Panc1 (cell line): ENCODE measurements around the gene PSMD12. TPM values are rescaled to one million over a fixed set of nuclear protein-coding genes. Genes with fewer than 3 reads are reported as not detected.
"Not testable (repeated sequence)": the region's sequence is repeated elsewhere in the genome, so short reads cannot be mapped to it uniquely, and the experiment has no call there.

Source experiments
- ATAC-seq: fragments of 200-7000 bp; cut with Tn5 transposase; 2 replicates; pipeline ENCODE4 v1.9.1; 2020; ENCODE audit warnings: mild to moderate bottlenecking, moderate library complexity
- BruUV-seq: library from RNA; stranded (reverse); fragments of 400-500 nt; replicated peaks from 2 replicates; lab custom pipeline; 2021; lab: Mats Ljungman, UMichigan
- CTCF ChIA-PET: fragments of 300-600 bp; sonication (Branson Sonifier 250); formaldehyde crosslinking; loops from one replicate; lab custom pipeline; 2022; ENCODE audit warnings: antibody characterized with exemption; lab: Charles Lee
- POLR2A ChIA-PET: fragments of 300-600 bp; sonication (Branson Sonifier 250); formaldehyde crosslinking; loops from one replicate; lab custom pipeline; 2022; ENCODE audit warnings: antibody characterized with exemption; lab: Charles Lee
- DNase-seq: peaks from one replicate; pipeline ENCODE4 v3.0.0-alpha.2; 2010; ENCODE audit warnings: low read depth, low spot score
- H3K27ac ChIP-seq: 2 replicates; pipeline ENCODE4 v1.5.1; 2011; ENCODE audit warnings: mild to moderate bottlenecking, low read length, inconsistent platforms
- H3K27me3 ChIP-seq: fragments of 200-500 bp; sonication (Bioruptor generic); 2 replicates; pipeline ENCODE4 v1.6.0; 2014; ENCODE audit warnings: low read length, inconsistent platforms; ENCODE audit not compliant: control insufficient read depth, insufficient read depth
- H3K36me3 ChIP-seq: fragments of 200-500 bp; sonication (Bioruptor generic); 2 replicates; pipeline ENCODE4 v1.5.1; 2014; ENCODE audit warnings: inconsistent platforms, mild to moderate bottlenecking, low read length, moderate library complexity; ENCODE audit not compliant: control insufficient read depth, insufficient read depth
- H3K4me1 ChIP-seq: 2 replicates; pipeline ENCODE4 v1.5.1; 2011; ENCODE audit warnings: inconsistent platforms, mild to moderate bottlenecking, low read length, moderate library complexity; ENCODE audit not compliant: control insufficient read depth, insufficient read depth
- H3K4me3 ChIP-seq, 2 experiments: 2 replicates each; pipeline ENCODE4 v1.5.1; 2011 to 2012; ENCODE audit warnings: low read depth in 2 of 2, low read length in 2 of 2, mild to moderate bottlenecking in 2 of 2, inconsistent platforms in 1 of 2, moderate library complexity in 1 of 2
- H3K9me3 ChIP-seq: fragments of 200-500 bp; sonication (Bioruptor generic); 2 replicates; pipeline ENCODE4 v1.5.1; 2014; ENCODE audit warnings: low read depth, mild to moderate bottlenecking, inconsistent platforms, low read length, moderate library complexity; ENCODE audit not compliant: control insufficient read depth, insufficient read depth
- POLR2AphosphoS5 ChIP-seq: IDR thresholded peaks from 2 replicates; pipeline ENCODE4 v1.6.1; 2012; ENCODE audit warnings: mild to moderate bottlenecking, low read depth, low read length, moderate library complexity
- SIN3A ChIP-seq: IDR thresholded peaks from 2 replicates; pipeline ENCODE4 v1.6.1; 2012; ENCODE audit warnings: low read depth, mild to moderate bottlenecking, low read length, moderate library complexity, borderline replicate concordance; ENCODE audit not compliant: insufficient read depth
- TCF7L2 ChIP-seq: IDR thresholded peaks from 2 replicates; pipeline ENCODE4 v1.6.1; 2011; ENCODE audit warnings: mild to moderate bottlenecking, low read depth, low read length, inconsistent platforms
- in situ Hi-C: cut with HindIII; loops from 2 replicates; pipeline ENCODE4 v1.10.0; 2016; ENCODE audit warnings: low sequenced_read_pairs, low pct_unique_long_range_greater_than_20kb
- intact Hi-C: fragments of 100-400 bp; cut with micrococcal nuclease; formaldehyde crosslinking; loops from one replicate; pipeline ENCODE4 v1.10.0; 2022; ENCODE audit not compliant: unreplicated experiment
- total RNA-seq: library from RNA; stranded (reverse); gene quantifications from one replicate; pipeline ENCODE4 v1.2.1, GENCODE V29; 2021; ENCODE audit not compliant: unreplicated experiment
- TF ChIP-seq, protein P1 (sequence below): fragments of 450-650 bp; IDR thresholded peaks from 2 replicates; pipeline ENCODE4 v1.5.1; 2017; ENCODE audit warnings: mild to moderate bottlenecking
- TF ChIP-seq, protein P2 (sequence below), 2 experiments: IDR thresholded peaks; 2 replicates each; pipeline ENCODE4 v1.6.1; 2011 to 2012; ENCODE audit warnings: low read depth in 2 of 2, control low read depth in 1 of 2, low read length in 1 of 2, mild to moderate bottlenecking in 1 of 2, moderate library complexity in 1 of 2; ENCODE audit not compliant: insufficient read depth in 1 of 2

PSMD12 gene
- total RNA-seq, 1 experiment from 2014 or later, result 50.2 TPM

DNA sequence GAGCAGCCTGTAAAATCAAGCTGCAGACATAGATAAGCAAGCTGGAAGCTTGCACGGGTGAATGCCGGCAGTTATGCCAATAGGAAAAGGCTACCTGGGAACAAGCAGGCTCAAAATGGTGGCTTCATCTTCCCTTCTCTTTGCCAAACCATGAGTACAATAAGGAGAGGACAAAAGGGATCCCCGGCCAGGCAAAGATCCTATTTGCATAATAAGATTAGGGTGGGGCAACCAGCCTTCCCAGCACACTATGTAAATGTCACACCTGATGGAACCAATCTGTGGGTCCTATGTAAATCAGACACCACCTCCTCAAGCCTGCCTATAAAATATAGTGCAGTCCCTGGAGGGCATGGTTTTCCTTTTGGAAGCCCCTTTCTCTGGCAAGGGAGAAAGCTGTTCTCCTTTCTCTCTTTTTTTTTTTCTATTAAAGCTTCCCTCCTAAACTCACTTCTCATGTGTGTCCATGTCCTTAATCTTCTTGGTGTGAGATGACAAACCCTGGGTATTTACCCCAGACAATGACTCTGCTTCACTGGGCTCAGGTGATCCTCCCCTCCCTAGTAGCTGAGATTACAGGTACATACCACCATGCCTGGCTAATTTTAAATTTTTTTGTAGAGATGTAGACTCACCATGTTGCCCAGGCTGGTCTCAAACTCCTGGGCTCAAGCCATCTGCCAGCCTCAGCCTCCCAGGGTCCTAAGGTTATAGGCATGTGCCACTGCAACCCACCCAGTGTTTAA lies 44.2 kb downstream of the PSMD12 start:
- BruUV-seq, result no TSS peak
- CTCF ChIA-PET, result no interaction called here
- POLR2A ChIA-PET, result no interaction called here
- Histone ChIP-seq H3K9me3 (no peaks in the 10 kb centered on the region), H3K27me3 (no peaks in the 10 kb centered on the region), H3K4me3 (no peak overlapping the region), H3K36me3 (no peaks in the 10 kb centered on the region), H3K4me1 (no peaks in the 10 kb centered on the region), H3K27ac (no peak overlapping the region)
- intact Hi-C loops (no loop called here), in situ Hi-C loops (no loop called here)
- TF ChIP-seq POLR2AphosphoS5 (no peak), TCF7L2 (no peak), SIN3A (no peak)
- TF ChIP-seq, protein P1, sequence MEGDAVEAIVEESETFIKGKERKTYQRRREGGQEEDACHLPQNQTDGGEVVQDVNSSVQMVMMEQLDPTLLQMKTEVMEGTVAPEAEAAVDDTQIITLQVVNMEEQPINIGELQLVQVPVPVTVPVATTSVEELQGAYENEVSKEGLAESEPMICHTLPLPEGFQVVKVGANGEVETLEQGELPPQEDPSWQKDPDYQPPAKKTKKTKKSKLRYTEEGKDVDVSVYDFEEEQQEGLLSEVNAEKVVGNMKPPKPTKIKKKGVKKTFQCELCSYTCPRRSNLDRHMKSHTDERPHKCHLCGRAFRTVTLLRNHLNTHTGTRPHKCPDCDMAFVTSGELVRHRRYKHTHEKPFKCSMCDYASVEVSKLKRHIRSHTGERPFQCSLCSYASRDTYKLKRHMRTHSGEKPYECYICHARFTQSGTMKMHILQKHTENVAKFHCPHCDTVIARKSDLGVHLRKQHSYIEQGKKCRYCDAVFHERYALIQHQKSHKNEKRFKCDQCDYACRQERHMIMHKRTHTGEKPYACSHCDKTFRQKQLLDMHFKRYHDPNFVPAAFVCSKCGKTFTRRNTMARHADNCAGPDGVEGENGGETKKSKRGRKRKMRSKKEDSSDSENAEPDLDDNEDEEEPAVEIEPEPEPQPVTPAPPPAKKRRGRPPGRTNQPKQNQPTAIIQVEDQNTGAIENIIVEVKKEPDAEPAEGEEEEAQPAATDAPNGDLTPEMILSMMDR, result no peak
- TF ChIP-seq, protein P2, sequence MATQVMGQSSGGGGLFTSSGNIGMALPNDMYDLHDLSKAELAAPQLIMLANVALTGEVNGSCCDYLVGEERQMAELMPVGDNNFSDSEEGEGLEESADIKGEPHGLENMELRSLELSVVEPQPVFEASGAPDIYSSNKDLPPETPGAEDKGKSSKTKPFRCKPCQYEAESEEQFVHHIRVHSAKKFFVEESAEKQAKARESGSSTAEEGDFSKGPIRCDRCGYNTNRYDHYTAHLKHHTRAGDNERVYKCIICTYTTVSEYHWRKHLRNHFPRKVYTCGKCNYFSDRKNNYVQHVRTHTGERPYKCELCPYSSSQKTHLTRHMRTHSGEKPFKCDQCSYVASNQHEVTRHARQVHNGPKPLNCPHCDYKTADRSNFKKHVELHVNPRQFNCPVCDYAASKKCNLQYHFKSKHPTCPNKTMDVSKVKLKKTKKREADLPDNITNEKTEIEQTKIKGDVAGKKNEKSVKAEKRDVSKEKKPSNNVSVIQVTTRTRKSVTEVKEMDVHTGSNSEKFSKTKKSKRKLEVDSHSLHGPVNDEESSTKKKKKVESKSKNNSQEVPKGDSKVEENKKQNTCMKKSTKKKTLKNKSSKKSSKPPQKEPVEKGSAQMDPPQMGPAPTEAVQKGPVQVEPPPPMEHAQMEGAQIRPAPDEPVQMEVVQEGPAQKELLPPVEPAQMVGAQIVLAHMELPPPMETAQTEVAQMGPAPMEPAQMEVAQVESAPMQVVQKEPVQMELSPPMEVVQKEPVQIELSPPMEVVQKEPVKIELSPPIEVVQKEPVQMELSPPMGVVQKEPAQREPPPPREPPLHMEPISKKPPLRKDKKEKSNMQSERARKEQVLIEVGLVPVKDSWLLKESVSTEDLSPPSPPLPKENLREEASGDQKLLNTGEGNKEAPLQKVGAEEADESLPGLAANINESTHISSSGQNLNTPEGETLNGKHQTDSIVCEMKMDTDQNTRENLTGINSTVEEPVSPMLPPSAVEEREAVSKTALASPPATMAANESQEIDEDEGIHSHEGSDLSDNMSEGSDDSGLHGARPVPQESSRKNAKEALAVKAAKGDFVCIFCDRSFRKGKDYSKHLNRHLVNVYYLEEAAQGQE (IDR thresholded peaks at IDR 0.05; ENCODE audit: insufficient read depth in 1 of 2, low read depth in 2 of 2, low read length in 1 of 2), result no peak
- DNase-seq (no peak), ATAC-seq (no peak)

DNA sequence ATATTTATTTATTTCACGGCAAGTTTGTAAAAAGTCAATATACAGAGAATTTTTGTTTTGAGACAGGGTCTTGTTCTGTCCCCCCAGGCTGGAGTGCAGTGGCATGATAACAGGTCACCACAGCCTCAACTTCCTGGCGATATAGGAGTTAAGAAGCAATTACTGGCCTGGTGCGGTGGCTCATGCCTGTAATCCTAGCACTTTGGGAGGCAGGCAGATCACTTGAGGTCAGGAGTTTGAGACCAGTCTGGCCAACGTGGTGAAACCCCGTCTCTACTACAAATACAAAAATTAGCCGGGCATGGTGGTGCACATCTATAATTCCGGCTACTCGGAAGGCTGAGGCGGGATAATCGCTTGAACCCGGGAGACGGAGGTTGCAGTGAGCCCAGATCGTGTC lies 44.9 kb downstream of the PSMD12 start:
- H3K36me3 ChIP-seq, H3K27ac ChIP-seq, BruUV-seq, CTCF ChIA-PET, ATAC-seq, intact Hi-C loops, H3K4me3 ChIP-seq, POLR2A ChIA-PET, H3K4me1 ChIP-seq, DNase-seq, in situ Hi-C loops, H3K9me3 ChIP-seq, H3K27me3 ChIP-seq: not testable (repeated sequence)

DNA sequence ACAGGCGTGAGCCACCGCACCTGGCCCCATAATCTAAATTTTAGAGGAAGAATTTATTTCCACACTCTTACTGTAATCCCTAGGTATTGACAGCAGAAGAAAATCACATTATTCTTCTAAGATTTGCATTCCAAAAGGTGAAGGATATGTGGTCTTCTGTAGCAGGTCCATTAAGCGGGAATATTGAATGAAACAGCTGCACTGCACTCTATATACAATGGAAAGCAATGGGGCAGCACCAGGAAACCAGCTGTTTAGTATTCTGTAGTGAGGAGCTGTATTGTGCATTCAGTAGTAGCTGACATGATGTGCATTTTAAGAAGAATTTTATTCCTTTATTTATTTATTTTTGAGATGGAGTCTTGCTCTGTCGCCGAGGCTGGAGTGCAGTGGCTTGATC lies 49.6 kb downstream of the PSMD12 start:
- DNase-seq (no peak), ATAC-seq (no peak)
- BruUV-seq, result no TSS peak
- no peaks in the 10 kb centered on the region for H3K4me1 ChIP-seq
- no peak overlapping the region for H3K27ac ChIP-seq
- POLR2A ChIA-PET, result no interaction called here
- no peak for TF ChIP-seq SIN3A
- no peak for TF ChIP-seq POLR2AphosphoS5
- TF ChIP-seq, protein P1, result no peak
- TF ChIP-seq, protein P2 (IDR thresholded peaks at IDR 0.05; ENCODE audit: insufficient read depth in 1 of 2, low read depth in 2 of 2, low read length in 1 of 2), result no peak
- CTCF ChIA-PET, result no interaction called here
- H3K4me3 ChIP-seq, result no peak overlapping the region
- no peaks in the 10 kb centered on the region for H3K27me3 ChIP-seq
- no peaks in the 10 kb centered on the region for H3K9me3 ChIP-seq
- no peaks in the 10 kb centered on the region for H3K36me3 ChIP-seq
- intact Hi-C loops (no loop called here), in situ Hi-C loops (no loop called here)
